ENCODE measurements around the gene FAM171A2.

The FAM171A2 gene

DNA sequence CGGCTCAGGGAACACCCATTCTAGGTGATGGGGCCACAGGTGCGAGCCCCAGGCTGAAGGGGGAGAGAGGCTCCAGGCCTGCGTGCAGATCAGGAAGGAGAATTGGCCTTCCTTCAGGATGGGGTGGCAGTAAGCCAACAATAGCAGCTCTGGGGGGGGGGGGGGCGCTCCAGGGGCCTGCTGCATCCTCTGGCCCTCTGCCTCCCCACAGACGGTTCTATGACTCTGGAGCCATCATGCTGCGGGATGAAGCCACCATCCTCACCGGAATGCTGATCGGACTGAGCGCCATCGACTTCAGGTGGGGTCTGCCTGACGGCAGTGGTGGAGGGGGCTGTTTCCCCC lies 49.2 kb downstream of the FAM171A2 start:
- TF ChIP-seq GATA3 (IDR thresholded peaks at IDR 0.05; ENCODE audit: low read depth, low read length): no peak
- TF ChIP-seq GATA2 (IDR thresholded peaks at IDR 0.05; ENCODE audit: low read depth, low read length): no peak

DNA sequence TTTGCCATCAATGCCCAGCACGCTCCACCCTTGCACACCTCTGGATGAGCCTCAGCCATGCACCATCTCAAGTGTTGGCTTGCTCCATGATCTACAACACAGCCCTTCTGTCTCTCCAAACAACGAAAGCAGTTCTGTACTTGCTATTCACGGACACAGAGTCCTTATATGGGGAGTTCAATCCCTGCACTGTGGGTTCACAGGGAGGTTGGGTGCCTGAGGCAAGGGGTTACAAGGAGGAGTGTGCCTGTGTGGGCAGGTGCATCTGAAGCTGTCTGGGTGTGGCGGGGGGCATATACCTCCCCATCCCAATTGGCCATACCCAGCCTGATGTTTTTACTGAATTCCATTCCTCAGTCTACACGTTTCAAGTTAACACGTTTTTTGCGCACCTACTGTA lies 49.6 kb downstream of the FAM171A2 start:
- no peak for TF ChIP-seq GATA3 (IDR thresholded peaks at IDR 0.05; ENCODE audit: low read depth, low read length)
- no peak for TF ChIP-seq GATA2 (IDR thresholded peaks at IDR 0.05; ENCODE audit: low read depth, low read length)

DNA sequence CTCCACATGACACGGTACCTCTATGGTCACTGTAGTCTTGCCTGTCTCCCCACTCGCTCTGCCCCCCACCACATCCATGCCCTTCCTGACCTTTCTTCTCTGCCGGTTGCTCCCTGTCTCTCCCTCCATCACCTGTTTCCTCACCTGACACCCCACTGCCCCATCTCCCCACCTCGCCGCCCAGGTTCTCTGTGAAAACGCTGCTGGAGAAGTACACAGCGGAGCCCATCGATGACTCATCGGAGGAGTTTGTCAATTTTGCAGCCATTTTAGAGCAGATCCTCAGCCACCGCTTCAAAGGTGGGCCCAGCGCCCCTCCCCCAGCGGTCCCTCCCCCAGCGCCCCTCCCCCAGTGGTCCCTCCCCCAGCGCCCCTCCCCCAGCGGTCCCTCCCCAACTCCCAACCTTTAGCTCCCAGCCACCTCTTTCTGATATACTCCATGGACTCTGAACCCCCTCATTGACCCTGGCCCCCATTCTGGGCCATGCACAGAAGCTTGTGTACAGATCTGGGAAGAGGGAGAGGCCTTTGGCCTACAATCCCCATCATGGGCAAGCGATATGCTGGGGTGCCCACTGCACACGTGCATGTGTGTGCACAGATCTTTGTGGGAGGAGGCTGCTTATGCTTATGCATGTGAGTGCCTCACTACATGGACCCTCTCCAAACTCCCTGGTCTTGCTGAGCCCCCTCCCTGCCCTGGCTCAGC lies 51.1 kb downstream of the FAM171A2 start:
- TF ChIP-seq GATA3 (IDR thresholded peaks at IDR 0.05; ENCODE audit: low read depth, low read length) (no peak), GATA2 (IDR thresholded peaks at IDR 0.05; ENCODE audit: low read depth, low read length) (no peak)

DNA sequence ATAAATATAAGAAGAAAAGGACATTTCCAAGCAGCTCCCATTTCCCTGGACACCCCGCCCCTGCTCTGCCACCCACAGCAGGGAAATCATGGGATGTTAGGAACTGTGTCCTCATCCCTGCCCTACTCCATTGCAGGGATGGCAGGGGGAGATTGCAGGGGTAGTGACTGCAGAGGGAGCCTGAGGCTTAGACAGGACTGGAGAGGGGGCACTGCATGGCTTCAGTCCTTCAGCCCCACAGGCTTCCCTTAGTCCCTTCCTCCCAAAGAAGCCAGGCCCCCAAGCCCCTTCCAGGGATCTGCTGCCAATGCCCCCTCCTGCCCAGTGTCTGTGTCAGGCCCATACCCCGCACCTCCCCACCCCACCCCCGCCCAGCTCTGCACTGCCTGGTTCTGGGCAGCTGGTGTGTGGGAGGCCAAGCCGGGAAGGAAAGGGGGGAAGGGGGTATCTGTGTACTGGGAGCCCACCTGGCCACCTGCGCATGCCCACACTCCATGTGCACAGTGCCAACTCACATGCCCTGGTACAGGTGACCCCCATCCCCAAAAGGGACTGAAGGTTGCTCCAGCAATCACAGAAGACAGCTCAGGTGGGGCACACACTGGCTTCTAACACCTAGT lies 52.0 kb downstream of the FAM171A2 start:
- TF ChIP-seq GATA3 (IDR thresholded peaks at IDR 0.05; ENCODE audit: low read depth, low read length) (no peak), GATA2 (IDR thresholded peaks at IDR 0.05; ENCODE audit: low read depth, low read length) (no peak)

DNA sequence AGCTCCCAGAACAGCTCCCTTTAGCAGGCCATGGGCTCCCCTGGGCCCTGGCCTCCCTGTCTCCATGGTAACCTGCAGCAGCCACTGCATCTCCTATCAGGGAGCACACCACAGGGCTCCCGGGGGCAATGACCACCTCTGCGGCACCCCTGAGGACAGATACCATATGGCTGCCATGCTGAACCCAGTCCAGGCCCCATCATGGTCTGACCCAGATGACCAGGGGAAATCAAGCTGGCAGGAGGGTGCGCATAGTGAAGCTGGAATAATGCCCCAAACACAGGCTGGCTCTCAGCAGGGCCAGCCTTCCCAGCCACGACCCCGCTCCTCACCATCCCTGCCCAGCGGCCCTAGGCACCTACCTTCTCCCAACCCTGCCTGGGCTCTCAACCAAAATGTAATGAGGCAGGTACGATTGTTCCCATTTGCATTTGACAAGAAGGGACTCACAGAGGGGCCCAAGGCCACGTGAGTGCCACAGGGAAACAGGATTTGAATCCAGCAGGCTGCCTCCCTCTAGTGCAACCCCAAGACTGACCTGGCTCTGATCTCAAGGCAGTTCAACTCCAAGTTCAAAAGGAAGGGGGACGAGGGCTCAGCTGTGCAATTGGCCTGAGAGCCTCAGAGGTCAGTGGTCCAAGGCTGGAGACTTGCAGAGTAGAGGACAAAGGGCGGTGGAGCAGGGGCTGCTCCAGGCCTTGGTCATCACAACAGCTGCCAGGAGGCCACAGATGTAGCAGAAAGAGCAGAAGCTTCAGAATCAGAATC lies 52.9 kb downstream of the FAM171A2 start:
- TF ChIP-seq GATA3 (IDR thresholded peaks at IDR 0.05; ENCODE audit: low read depth, low read length) (no peak), GATA2 (IDR thresholded peaks at IDR 0.05; ENCODE audit: low read depth, low read length) (no peak)

DNA sequence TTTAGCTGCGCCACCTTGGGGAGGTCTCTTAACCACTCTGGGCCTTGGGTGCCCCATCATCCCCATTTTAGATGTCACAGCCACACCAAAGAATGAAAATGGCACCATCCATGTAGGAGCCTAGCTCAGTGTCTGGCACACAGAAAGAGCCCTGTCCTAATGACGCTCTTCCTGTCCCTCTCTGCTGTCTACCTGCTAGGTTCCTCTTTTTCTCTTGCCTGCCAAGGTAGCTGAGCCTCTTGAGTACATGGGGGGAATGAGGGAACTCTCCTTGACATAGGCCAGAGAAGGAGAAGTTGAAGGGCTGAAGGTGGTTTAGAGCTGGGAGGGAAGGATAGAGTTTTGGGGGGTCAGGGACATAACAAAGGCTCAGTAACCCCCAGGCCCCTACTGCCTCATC lies 53.5 kb downstream of the FAM171A2 start:
- TF ChIP-seq GATA2 (IDR thresholded peaks at IDR 0.05; ENCODE audit: low read depth, low read length) (no peak), GATA3 (IDR thresholded peaks at IDR 0.05; ENCODE audit: low read depth, low read length) (no peak)

DNA sequence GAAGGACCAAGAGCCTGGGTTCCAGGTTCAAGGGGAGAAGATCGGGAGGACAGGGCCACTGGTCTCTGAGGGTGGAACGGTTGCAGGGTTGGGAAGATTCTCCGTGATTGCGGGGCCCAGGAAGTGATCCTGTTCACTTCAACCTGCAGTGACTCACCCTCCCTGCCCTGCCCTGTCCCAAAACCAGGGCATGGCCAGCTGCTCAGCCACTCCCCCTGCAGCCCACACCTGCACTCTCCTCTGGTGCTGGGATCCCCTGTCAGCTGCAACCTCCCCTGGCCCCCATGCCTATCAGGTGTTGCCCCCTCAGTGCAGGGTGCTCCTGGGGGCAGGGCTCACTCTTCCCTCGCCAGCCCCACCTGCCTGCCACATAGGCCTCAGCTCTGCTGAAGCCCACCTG lies 54.2 kb downstream of the FAM171A2 start:
- TF ChIP-seq GATA2 (IDR thresholded peaks at IDR 0.05; ENCODE audit: low read depth, low read length): no peak
- no peak for TF ChIP-seq GATA3 (IDR thresholded peaks at IDR 0.05; ENCODE audit: low read depth, low read length)

DNA sequence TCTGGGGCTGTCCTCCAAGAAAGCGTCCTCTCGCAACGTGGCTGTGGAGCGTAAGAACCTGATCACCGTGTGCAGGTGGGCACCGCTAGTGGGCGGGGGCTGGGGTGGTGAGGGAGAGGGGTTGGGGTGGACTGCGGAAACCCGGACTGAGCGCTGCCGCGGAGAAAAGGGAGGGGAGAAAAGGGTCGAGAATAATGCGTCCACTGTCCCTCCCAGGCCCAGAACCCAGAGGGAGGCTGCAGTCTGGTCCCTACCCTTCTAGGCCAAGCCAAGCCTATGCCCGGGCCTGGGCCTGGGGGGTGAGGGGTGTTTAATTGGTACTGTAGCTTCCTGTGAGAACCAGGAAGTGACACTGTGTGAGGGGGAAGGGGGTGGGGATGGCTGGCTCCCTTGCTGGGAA lies 54.8 kb downstream of the FAM171A2 start:
- TF ChIP-seq GATA3 (IDR thresholded peaks at IDR 0.05; ENCODE audit: low read depth, low read length) (no peak), GATA2 (IDR thresholded peaks at IDR 0.05; ENCODE audit: low read depth, low read length) (no peak)

DNA sequence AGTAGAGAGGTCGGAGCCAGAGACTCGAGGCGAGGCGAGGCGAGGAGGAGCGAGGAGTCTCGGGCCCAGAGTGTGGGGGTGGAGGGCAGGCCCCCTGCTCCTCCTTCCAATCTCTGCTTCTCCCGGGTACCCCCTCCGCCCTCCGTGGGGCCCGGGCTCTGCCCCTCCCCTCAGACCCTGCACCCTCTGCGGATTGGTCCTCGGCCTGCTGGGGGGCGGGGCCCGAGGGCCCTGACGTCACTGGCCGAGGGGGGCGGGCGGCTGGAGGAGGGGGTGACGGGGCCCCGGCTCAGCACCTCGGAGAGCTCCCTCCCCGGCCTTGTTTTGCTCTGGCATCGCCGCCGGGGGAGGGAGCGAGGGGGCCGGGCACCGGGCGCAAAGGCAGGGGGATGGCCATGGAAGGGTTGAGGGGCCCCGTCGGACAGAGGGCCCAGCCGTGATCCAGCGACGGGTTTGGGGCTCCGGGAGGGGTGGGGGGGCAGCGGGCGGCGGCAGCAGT lies 55.3 kb downstream of the FAM171A2 start, which contains the start of gene RUNDC3A:
Gene RUNDC3A (plus strand): TSS at position 282 of the 499 bp plus-strand sequence. CDS start 232 bp downstream, outside the sequence.
- TF ChIP-seq GATA3 (IDR thresholded peaks at IDR 0.05; ENCODE audit: low read depth, low read length) (no peak), GATA2 (IDR thresholded peaks at IDR 0.05; ENCODE audit: low read depth, low read length) (no peak)

DNA sequence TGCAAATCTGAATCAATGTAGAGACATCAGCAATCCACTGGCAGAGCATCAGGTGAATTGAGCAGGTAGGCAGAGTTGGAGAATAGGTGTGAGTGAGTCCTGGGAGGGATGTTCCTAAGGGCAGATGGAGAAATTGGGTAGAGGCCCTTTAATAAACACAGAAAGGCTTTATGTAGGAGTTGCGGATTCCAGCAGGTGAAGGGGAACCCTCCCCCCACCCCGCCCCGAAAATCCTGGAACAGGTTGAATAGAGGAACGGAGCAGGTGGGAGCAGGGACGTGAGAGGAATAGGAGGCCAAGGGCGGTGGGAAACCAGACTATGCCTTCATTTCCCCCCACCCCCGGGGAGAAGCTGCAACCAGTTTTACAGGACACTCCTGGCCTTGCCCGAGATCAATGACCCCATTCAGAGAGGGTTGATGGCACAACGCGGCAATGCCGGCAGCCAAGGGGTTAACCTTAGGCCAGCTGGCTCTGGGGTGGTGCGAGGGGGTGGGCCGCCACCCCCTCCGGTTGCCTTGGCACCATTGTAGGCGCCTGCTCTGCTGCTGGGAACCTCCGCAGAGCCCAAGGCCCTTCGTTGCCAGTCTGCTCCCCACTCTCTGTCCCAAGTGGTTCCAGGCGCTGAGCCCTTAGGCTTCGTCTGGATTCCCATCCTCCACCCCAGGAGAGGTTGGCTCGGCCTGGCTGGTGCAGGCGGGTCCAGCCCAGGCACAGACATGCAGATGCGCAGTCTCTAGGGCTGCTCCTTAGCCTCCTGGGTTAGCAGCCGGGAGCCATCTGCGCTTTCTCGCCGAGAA lies 56.1 kb downstream of the FAM171A2 start:
- TF ChIP-seq GATA2 (IDR thresholded peaks at IDR 0.05; ENCODE audit: low read depth, low read length): no peak; the same call in 1 of the 2 replicates
- TF ChIP-seq GATA3 (IDR thresholded peaks at IDR 0.05; ENCODE audit: low read depth, low read length): no peak

DNA sequence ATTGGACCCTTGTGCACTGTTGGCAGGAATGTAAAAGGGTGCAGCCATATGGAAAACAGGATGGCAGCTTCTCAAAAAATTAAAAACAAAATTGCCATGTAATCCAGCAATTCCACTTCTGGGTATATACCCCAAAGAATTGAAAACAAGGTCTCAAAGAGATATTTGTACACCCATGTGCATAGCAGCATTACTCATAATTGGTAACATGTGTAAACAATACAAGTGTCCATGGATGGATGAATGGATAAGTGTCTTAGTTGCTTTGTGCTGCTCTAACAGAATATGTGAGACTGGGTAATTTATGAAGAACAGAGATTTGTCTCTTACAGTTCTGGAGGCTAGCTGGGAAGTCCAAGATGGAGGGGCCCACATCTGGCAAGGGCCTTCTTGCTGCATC lies 59.0 kb downstream of the FAM171A2 start:
- no peak for TF ChIP-seq GATA2 (IDR thresholded peaks at IDR 0.05; ENCODE audit: low read depth, low read length)
- TF ChIP-seq GATA3 (IDR thresholded peaks at IDR 0.05; ENCODE audit: low read depth, low read length): no peak

Measured in SH-SY5Y (cell line).